GM10248 (cell line): ENCODE results near the gene KAZN.

ENCODE experiments used
- CTCF ChIA-PET: fragments of 300-600 bp; sonication (Branson Sonifier 250); formaldehyde crosslinking; extraction: SDS; loops from one replicate; lab custom pipeline; 2021; ENCODE audit warnings: antibody characterized with exemption; lab: Yijun Ruan, JAX
- POLR2A ChIA-PET: fragments of 350-650 bp; sonication (Branson Sonifier 250); formaldehyde crosslinking; extraction: SDS; loops from one replicate; lab custom pipeline; 2020; ENCODE audit warnings: antibody characterized with exemption; lab: Yijun Ruan, JAX
- DNase-seq: peaks from one replicate; pipeline ENCODE4 v3.0.0; 2012; ENCODE audit errors: extremely low spot score
- TF ChIP-seq, protein P1 (sequence below): IDR thresholded peaks from 2 replicates; pipeline ENCODE4 v1.5.1; 2012; ENCODE audit warnings: mild to moderate bottlenecking, low read depth; ENCODE audit errors: extremely low read depth, missing control alignments, control extremely low read depth

Gene KAZN

DNA sequence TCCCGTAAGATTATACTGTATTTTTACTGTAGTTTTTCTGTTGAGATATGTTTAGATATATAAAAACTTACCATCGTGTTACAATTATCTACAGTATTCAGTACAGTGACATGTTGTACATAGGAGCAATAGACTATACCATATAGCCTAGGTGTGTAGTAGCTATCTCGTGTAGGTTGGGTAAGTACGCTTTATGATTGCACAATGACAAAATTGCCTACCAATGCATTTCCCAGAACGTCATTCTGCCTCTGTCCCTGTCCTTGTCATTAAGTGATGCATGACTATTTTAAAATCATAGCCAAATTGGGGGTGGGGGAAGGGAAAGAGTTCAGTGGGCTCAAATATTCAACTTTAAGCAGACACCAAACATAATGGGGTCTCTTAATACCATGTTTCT is 321.3 kb downstream of the KAZN start:
- ChIA-PET POLR2A (no interaction called here), CTCF (no interaction called here)
- no peak for DNase-seq
- TF ChIP-seq, protein P1, sequence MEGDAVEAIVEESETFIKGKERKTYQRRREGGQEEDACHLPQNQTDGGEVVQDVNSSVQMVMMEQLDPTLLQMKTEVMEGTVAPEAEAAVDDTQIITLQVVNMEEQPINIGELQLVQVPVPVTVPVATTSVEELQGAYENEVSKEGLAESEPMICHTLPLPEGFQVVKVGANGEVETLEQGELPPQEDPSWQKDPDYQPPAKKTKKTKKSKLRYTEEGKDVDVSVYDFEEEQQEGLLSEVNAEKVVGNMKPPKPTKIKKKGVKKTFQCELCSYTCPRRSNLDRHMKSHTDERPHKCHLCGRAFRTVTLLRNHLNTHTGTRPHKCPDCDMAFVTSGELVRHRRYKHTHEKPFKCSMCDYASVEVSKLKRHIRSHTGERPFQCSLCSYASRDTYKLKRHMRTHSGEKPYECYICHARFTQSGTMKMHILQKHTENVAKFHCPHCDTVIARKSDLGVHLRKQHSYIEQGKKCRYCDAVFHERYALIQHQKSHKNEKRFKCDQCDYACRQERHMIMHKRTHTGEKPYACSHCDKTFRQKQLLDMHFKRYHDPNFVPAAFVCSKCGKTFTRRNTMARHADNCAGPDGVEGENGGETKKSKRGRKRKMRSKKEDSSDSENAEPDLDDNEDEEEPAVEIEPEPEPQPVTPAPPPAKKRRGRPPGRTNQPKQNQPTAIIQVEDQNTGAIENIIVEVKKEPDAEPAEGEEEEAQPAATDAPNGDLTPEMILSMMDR, result no peak

DNA sequence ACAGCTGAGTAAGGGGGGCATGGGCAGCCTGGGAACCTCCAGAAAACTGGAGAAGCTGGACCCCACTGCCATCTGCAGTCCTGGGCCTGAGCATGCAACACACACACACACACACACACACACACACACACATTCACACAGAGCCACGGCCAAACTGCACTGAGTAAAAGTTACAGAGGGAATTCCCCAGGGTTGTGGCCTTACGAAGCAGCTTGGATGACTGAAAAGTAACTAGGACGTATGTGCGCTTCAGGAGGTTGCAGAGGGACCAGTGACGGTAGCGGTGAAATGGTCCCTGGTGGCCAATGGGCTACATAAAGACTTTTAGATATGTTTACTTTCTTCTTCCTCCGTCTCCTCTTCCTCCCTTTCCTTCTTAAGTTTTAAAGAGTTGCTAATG is 322.6 kb downstream of the KAZN start:
- ChIA-PET POLR2A (no interaction called here), CTCF (no interaction called here)
- TF ChIP-seq, protein P1, result no peak
- no peak for DNase-seq

DNA sequence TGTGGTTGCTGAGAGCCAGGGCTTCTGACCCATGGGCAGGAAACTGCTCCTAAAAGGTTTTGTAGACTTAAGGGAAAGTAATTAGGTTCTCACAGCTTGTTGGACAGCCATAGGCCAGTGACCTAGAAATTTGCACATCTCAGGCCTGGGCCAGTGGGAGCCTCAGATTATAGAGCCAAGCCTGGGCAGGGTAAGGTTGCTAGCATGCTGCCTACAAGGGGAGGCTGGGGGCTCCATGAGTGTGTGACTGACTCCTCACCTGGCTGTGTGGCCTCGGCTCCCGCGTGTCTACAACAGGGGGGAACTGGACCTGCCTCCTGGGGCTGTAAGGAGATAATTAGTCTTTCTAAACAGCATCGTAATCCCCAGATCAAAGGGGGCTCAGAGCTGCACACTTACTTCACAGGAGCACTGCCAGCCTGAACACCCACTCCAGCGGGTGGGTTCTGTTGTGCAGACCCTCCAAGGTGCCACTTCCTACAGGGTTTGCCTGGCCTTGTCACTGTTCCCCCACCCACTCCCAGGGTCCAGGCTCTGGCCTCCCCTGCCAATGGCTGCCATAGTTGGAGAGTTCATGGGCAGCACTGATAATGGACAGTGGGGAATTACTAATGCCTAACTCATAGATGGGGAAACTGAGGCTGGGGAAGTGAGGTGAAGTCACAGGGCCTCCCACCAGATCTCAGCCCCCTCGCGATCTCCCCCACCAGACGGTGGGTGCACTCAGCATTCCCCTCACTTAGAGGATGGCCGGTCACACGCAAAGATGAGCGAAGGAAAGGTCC is 324.6 kb downstream of the KAZN start:
- ChIA-PET CTCF (no interaction called here), POLR2A (no interaction called here)
- TF ChIP-seq, protein P1, result no peak
- DNase-seq, result no peak

DNA sequence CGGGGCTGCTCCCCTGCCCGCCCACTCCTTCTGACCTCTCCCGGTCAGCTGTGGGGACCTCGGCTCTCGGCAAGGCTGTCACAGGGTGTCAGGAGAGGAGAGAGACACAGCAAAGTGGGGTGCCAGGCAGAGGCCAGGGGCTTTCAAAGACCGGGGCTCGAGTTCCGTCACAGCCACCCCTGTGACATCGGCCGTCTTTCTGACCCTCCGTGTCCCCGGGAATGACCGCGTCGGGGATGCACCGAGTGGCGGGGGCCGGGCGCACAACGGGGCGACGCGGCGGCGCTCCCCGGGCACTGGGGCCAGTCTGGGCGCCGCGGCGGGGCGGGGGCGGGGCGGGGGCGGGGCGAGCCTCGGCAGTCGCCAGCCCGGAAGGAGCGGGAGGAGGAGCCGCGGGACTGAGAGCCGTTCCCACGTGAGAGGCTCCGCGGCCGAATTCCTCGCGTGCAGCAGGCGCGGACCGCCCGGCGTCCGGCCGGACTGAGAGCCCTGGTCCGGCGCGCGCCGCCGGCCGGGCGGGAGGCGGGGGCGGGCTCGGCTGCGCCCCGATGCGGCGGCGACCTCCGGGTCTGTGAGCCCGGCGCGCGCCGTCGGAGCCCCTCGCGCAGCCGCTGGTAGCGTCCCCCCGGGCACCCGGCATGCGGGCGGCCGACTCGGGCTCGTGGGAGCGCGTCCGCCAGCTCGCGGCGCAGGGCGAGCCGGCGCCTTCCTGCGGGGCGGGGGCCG is 325.4 kb downstream of the KAZN start:
- TF ChIP-seq, protein P1, result no peak
- peak; percentile 74 for DNase-seq
- ChIA-PET CTCF (no interaction called here), POLR2A (no interaction called here)

DNA sequence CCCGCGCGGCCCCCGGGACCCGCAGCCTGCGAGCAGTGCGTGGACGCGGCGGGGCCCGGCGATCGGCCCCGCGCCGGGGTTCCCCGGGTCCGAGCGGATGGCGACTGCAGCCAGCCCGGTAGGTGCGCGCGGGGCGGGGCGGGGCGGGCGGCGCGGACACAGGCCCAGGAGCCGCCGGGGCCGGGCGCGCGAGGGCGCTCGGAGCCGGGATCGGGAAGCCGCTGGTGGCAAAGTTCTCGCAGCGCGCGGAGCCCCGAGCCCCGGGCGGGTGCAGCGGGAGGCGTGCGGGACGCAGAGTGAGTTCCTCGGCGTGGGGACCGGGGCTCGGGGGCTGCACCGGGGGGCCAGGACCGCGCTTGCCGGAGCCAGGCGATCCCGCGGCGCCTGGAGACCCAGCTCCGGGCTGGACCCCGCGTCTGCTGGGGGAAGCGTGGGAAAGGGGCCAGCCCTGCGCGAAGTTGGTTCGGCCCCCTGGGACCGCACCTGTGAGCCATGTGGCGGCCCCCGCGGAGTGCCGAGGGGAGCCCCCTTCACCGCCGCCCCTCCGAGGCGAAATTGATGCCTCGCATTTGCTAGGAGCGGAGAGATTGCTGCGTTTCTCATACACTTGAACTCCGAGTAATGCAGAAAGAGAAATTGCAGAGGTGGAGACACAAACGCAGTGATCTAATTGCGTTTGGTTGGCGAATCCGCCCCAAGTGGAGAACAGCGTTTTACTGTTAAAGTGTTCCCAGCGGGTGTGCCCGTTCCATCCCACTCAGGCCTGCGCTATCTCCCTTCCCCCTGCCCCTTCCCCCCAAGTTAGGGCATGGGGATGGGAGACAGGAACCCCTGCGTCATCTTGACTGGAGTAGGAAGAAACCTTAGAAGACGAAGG is 326.2 kb downstream of the KAZN start:
- CTCF ChIA-PET, result no interaction called here
- peak; percentile 39 for DNase-seq
- TF ChIP-seq, protein P1, result no peak
- POLR2A ChIA-PET, result no interaction called here
